ENCODE measurements around the gene CNOT4. TPM values are rescaled to one million over a fixed set of nuclear protein-coding genes. Genes with fewer than 3 reads are reported as not detected.

CNOT4 gene
- total and polyA plus RNA-seq, 2 of the 4 experiments (the other 2 are of a cell fraction): 7.0 to 8.1 TPM

- no peak overlapping the region for H4K5ac ChIP-seq (ENCODE audit: low read depth, low read length)
- CTCF ChIA-PET: no interaction called here
- H3K27ac ChIP-seq (ENCODE audit: insufficient read depth, low read length): no peak overlapping the region
- no peak overlapping the region for H3K4me2 ChIP-seq (ENCODE audit: low read depth, low read length)
- no peaks in the 10 kb centered on the region for H3K9me3 ChIP-seq (ENCODE audit: control insufficient read depth, insufficient read depth, low read length)
- H3K36me3 ChIP-seq (ENCODE audit: control insufficient read depth, insufficient read depth, low read length): no peaks in the 10 kb centered on the region
- no peak for DNase-seq
- no peak overlapping the region for H2BK20ac ChIP-seq (ENCODE audit: low read depth, low read length)
- H3K4me3 ChIP-seq (ENCODE audit: insufficient read depth, low read depth, low read length): no peak overlapping the region
- H3K4ac ChIP-seq (ENCODE audit: low read depth, low read length): no peak overlapping the region
- no CpG with 5 or more reads among the region's 1 CpG for WGBS, 2 experiments (ENCODE audit: extremely low coverage in 2 of 2, insufficient read length in 1 of 2)
- H3K27me3 ChIP-seq (ENCODE audit: control insufficient read depth, insufficient read depth, low read length): peaks cover 2% of the 10 kb centered on the region
- no peak overlapping the region for H3K9ac ChIP-seq (ENCODE audit: low read depth, low read length)
- H3K79me1 ChIP-seq (ENCODE audit: low read depth in 1 of 2, low read length in 2 of 2): no peaks in the 10 kb centered on the region
- no peak overlapping the region for H4K8ac ChIP-seq (ENCODE audit: low read depth in 2 of 2, low read length in 2 of 2)
- no peak overlapping the region for H2BK5ac ChIP-seq (ENCODE audit: low read depth, low read length, poor library complexity, severe bottlenecking)
- no peak overlapping the region for H3K18ac ChIP-seq (ENCODE audit: low read depth, low read length)
- no peaks in the 10 kb centered on the region for H4K20me1 ChIP-seq (ENCODE audit: insufficient read depth, low read length)
- ATAC-seq (ENCODE audit: low read depth): no peak
- H2AK9ac ChIP-seq (replicated peaks; ENCODE audit: low read depth, low read length, poor library complexity): no peak overlapping the region
- H2AK5ac ChIP-seq (ENCODE audit: low read depth, low read length): no peak overlapping the region
- H3K4me1 ChIP-seq (ENCODE audit: control insufficient read depth, insufficient read depth, low read length): no peaks in the 10 kb centered on the region
- intact Hi-C loops (cut with micrococcal nuclease): no loop called here
- POLR2A ChIA-PET (ENCODE audit: unreplicated experiment): no interaction called here
- H4K91ac ChIP-seq (ENCODE audit: insufficient read depth, low read depth, low read length): no peak overlapping the region
- H3K9me1 ChIP-seq (ENCODE audit: insufficient read depth, low read length): no peaks in the 10 kb centered on the region
- no peak overlapping the region for H3K56ac ChIP-seq (ENCODE audit: extremely low read depth, insufficient read depth, low read length)
- in situ Hi-C loops (cut with MboI; ENCODE audit: low sequenced_read_pairs): no loop called here
- H3K23ac ChIP-seq (ENCODE audit: low read depth, low read length): no peak overlapping the region
- H2BK120ac ChIP-seq (ENCODE audit: low read depth, low read length): no peak overlapping the region
- no peak overlapping the region for H2BK15ac ChIP-seq (ENCODE audit: low read depth, low read length)
- dilution Hi-C loops (cut with HindIII; ENCODE audit: low sequenced_read_pairs, unreplicated experiment): no loop called here
- no TSS peak for BruUV-seq (replicated peaks)
- TF ChIP-seq ELK1 (IDR thresholded peaks at IDR 0.05; ENCODE audit: borderline replicate concordance, low read depth, low read length): no peak
- TF ChIP-seq SMC3 (IDR thresholded peaks at IDR 0.05; ENCODE audit: low read depth, low read length): no peak
- no peak for TF ChIP-seq RAD21 (IDR thresholded peaks at IDR 0.05; ENCODE audit: low read length)
- TF ChIP-seq RFX5 (IDR thresholded peaks at IDR 0.05; ENCODE audit: low read depth, low read length): no peak
- no peak for TF ChIP-seq CHD1 (IDR thresholded peaks at IDR 0.05; ENCODE audit: low read depth, low read length)
- TF ChIP-seq MXI1 (IDR thresholded peaks at IDR 0.05; ENCODE audit: borderline replicate concordance, low read depth, low read length): no peak
- no peak for TF ChIP-seq MAFK (IDR thresholded peaks at IDR 0.05; ENCODE audit: low read depth, low read length)
- no peak for TF ChIP-seq USF2 (IDR thresholded peaks at IDR 0.05; ENCODE audit: low read depth, low read length)
- no peak for TF ChIP-seq RCOR1 (IDR thresholded peaks at IDR 0.05; ENCODE audit: insufficient replicate concordance, low read length)
- no peak for TF ChIP-seq CEBPB (IDR thresholded peaks at IDR 0.05; ENCODE audit: low read depth, low read length)
- TF ChIP-seq MAZ (IDR thresholded peaks at IDR 0.05; ENCODE audit: borderline replicate concordance, low read depth, low read length): no peak
- TF ChIP-seq FOS (IDR thresholded peaks at IDR 0.05; ENCODE audit: low read depth, low read length): no peak
- TF ChIP-seq CTCF (conservative IDR thresholded peaks at IDR 0.05; ENCODE audit: low read depth, low read length): no peak
- no peak for TF ChIP-seq BHLHE40 (IDR thresholded peaks at IDR 0.05; ENCODE audit: low read depth, low read length)
- no peak for TF ChIP-seq NFE2L2 (IDR thresholded peaks at IDR 0.05; ENCODE audit: low read depth, low read length)
- no peak for TF ChIP-seq POLR2A (IDR thresholded peaks at IDR 0.05; ENCODE audit: low read depth, low read length)
- H3K14ac ChIP-seq (replicated peaks; ENCODE audit: low read depth, low read length): no peak overlapping the region
- no peak overlapping the region for H2AFZ ChIP-seq (replicated peaks; ENCODE audit: low read length, poor library complexity)
These were observed 27.6 kb upstream of the CNOT4 start for GRCh38 chr7:135537453-135537852.

All from IMR-90 (cell line).